ENCODE data around the gene SCAMP4. TPM values are rescaled to one million over a fixed set of nuclear protein-coding genes. Genes with fewer than 3 reads are reported as not detected.

The SCAMP4 gene
- total RNA-seq, 1 experiment from 2014 or later: 69.0 TPM

DNA sequence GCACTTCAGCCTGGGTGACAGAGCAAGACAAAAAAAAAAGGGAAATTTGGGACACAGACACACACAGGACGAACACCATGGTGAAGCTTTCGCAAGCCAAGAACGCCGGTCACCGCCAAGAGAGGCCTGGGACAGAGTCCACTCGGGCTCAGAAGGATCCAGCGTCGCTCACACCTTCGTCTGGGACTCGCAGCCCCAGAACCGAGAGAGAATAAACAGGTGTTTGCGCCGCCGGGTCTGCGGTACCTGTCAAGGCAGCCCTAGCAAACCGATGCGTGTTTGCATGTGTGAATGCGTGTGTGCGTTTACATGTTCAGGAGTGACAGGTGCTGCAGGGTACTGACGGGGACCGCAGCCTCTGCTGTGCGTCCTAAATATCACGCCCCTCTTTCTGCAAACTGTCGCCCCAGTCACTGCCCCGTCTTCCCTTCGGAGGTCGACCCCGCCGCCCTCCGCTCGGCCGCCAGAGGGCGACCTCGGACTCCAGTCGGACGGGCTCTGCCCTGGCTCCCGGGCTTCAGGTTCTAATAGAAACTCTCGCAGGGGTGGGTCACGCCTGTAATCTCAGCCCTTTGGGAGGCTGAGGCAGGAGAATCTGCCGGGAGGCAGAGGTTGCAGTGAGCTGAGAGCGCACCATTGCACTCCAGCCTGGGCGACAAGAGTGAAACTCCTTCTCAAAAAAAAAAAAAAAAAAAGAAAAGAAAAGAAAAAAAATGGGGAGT lies 24.0 kb downstream of the SCAMP4 start:
- H3T11ph ChIP-seq (ENCODE audit: low read length): no peak overlapping the region
- H2BK120ac ChIP-seq (ENCODE audit: low read depth, low read length, poor library complexity, severe bottlenecking): no peak overlapping the region
- no peak overlapping the region for H3K27ac Mint-ChIP-seq
- no peak overlapping the region for H3K23ac ChIP-seq (ENCODE audit: insufficient read length, low read depth, low read length)
- H2BK12ac ChIP-seq (ENCODE audit: insufficient read length, low read depth, low read length): no peak overlapping the region
- no CpG with 5 or more reads among the region's 42 CpGs for WGBS (ENCODE audit: extremely low coverage, insufficient read length, low lambda C conversion rate)
- H4K91ac ChIP-seq (ENCODE audit: insufficient read length, low read depth, low read length): no peak overlapping the region
- no peak overlapping the region for H2BK20ac ChIP-seq (ENCODE audit: low read depth, low read length, poor library complexity, severe bottlenecking)
- H3K27me3 ChIP-seq (ENCODE audit: insufficient read depth, low read length): no peaks in the 10 kb centered on the region
- peaks cover 6 to 16% (median 11%) of the 10 kb centered on the region in 3 experiments; a peak in 6 of 7 replicates for H3K36me3 Mint-ChIP-seq (ENCODE audit: insufficient read depth in 1 of 3, low read depth in 3 of 3)
- no peak overlapping the region for H2BK15ac ChIP-seq (ENCODE audit: low read depth, low read length)
- no peak overlapping the region for H3K18ac ChIP-seq (ENCODE audit: insufficient read length, low read depth, low read length)
- no peak overlapping the region for H3K14ac ChIP-seq (ENCODE audit: insufficient read depth, low read length)
- H3K4ac ChIP-seq (ENCODE audit: low read depth, low read length): no peak overlapping the region
- no peak overlapping the region for H2AFZ ChIP-seq (ENCODE audit: low read length)
- H3K79me2 ChIP-seq (ENCODE audit: insufficient read depth, low read length): no peaks in the 10 kb centered on the region
- H4K8ac ChIP-seq (replicated peaks; ENCODE audit: insufficient read length, low read depth, low read length): no peak overlapping the region
- H3K79me1 ChIP-seq (ENCODE audit: insufficient read depth, low read depth, low read length, poor library complexity, severe bottlenecking): no peaks in the 10 kb centered on the region
- H4K5ac ChIP-seq (ENCODE audit: insufficient read length, low read depth, low read length): no peak overlapping the region
- H2BK5ac ChIP-seq (ENCODE audit: insufficient read length, low read length): no peak overlapping the region
- H3K4me1 ChIP-seq (ENCODE audit: insufficient read depth, low read length): no peaks in the 10 kb centered on the region; the same call in 1 of the 2 replicates
- H3K4me3 Mint-ChIP-seq: peak overlapping the region; percentile 52 to 79
- H3K27me3 Mint-ChIP-seq (ENCODE audit: low read depth): peaks cover 28% of the 10 kb centered on the region
- no peak overlapping the region for H3K9ac ChIP-seq (ENCODE audit: extremely low read depth, insufficient read length, low read length)
- peaks cover 6% of the 10 kb centered on the region for H3K23me2 ChIP-seq (ENCODE audit: insufficient read length, low read depth, low read length, poor library complexity, severe bottlenecking)
- DNase-seq: peak; percentile 87
- H3K56ac ChIP-seq (ENCODE audit: insufficient read length, low read depth, low read length): no peak overlapping the region
- TF ChIP-seq CTCF (conservative IDR thresholded peaks at IDR 0.05): peak; percentile 90
- no peaks in the 10 kb centered on the region for H3K9me3 ChIP-seq (ENCODE audit: control insufficient read depth, low read depth, low read length)
- no peak overlapping the region for H2AK5ac ChIP-seq (ENCODE audit: insufficient read length, low read length)
- no peak overlapping the region for H3K27ac ChIP-seq (ENCODE audit: insufficient read length, low read depth, low read length)
- H3K4me2 ChIP-seq (ENCODE audit: insufficient read depth, insufficient read length, low read length): peak overlapping the region; percentile 46
- H3K4me1 Mint-ChIP-seq: peaks cover 1 to 6% of the 10 kb centered on the region in 2 experiments; a peak in 1 of 4 replicates
- H4K20me1 ChIP-seq (ENCODE audit: control insufficient read depth, insufficient read depth, insufficient read length): no peaks in the 10 kb centered on the region
- peaks cover 12 to 14% of the 10 kb centered on the region in 2 experiments for H3K9me3 Mint-ChIP-seq

Data from H9 (cell line).